ENCODE measurements around the gene ISG20L2. TPM values are rescaled to one million over a fixed set of nuclear protein-coding genes. Genes with fewer than 3 reads are reported as not detected.

Gene ISG20L2
- total RNA-seq, 2 experiments from 2014 or later, result 56.3 to 58.8 TPM

GRCh38 chr1:156721535-156721934 lies 7.0 kb downstream of the ISG20L2 start:
- peaks cover 23% of the 10 kb centered on the region for H3K4me1 Mint-ChIP-seq (ENCODE audit: low read depth)
- CTCF ChIA-PET, result interaction anchor here (0.9 to 12.9 kb wide), 8 partner anchors 14 to 336 kb away, joined by 3 to 543 read pairs (median 3); partner anchors contain the start of genes CRABP2, NES and NTRK1
- H3K27ac Mint-ChIP-seq, result no peak overlapping the region
- no peak for ATAC-seq
- H3K27me3 Mint-ChIP-seq (ENCODE audit: low read depth), result no peaks in the 10 kb centered on the region
- peaks cover 47% of the 10 kb centered on the region for H3K36me3 Mint-ChIP-seq (ENCODE audit: low read depth)
- H3K9me3 Mint-ChIP-seq (ENCODE audit: insufficient read depth), result no peaks in the 10 kb centered on the region
- no peak overlapping the region for H3K4me3 Mint-ChIP-seq
- DNase-seq, result no peak
- POLR2A ChIA-PET, result no interaction called here

DNA sequence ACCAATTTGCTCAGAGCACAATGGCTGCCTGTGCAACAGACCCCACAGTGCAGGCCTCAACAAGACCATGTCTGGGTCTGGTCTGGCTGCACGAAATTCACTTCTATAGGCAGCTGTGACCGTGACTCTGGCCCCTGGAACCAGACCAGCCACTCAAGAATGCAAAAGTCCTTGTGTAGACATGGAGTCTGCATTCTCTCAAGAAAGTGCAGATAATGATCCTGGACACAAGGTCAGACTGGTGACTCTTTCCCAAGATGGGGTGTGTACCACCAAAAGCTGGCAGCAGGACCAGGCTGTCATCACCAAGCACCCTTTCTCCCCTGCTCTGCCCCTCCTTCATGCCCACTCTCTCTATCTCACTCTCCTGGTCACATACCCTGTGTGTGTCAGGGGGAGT lies 7.4 kb downstream of the ISG20L2 start:
- Mint-ChIP-seq H3K4me1 (ENCODE audit: low read depth) (peaks cover 23% of the 10 kb centered on the region), H3K36me3 (ENCODE audit: low read depth) (peaks cover 48% of the 10 kb centered on the region), H3K27ac (no peak overlapping the region), H3K9me3 (ENCODE audit: insufficient read depth) (no peaks in the 10 kb centered on the region), H3K27me3 (ENCODE audit: low read depth) (no peaks in the 10 kb centered on the region), H3K4me3 (no peak overlapping the region)
- ATAC-seq (no peak), DNase-seq (no peak)
- ChIA-PET CTCF (interaction anchor here (0.9 to 12.9 kb wide), 9 partner anchors 14 to 335 kb away, joined by 3 to 543 read pairs (median 3); partner anchors contain the start of genes CRABP2 and NES), POLR2A (no interaction called here)

DNA sequence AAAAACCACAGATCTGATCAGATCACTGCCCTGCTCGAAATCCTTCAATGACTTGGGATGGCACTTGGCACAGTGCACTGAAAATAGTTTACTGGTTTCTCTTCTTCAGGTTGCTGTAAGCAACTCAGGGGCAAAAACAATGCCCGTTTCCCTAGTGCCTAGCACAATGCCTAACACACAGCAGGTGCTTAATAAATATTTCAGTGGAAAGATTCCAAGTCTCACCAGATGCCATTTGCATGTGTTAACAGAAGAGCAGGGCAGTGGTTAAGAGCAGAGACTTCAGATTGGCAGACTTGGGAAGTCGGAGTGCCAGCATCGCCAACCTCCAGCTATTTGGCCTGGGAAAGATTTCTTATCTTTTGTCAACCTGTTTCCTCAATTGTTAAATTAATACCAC lies 11.2 kb downstream of the ISG20L2 start:
- no peaks in the 10 kb centered on the region for H3K9me3 Mint-ChIP-seq (ENCODE audit: insufficient read depth)
- no peak overlapping the region for H3K27ac Mint-ChIP-seq
- POLR2A ChIA-PET, result no interaction called here
- DNase-seq (no peak), ATAC-seq (no peak)
- H3K27me3 Mint-ChIP-seq (ENCODE audit: low read depth), result no peaks in the 10 kb centered on the region
- no peak overlapping the region for H3K4me3 Mint-ChIP-seq
- CTCF ChIA-PET, result interaction anchor here (1.2 to 14.9 kb wide), 3 partner anchors 10 to 28 kb away, joined by 3 to 197 read pairs (median 22); partner anchors contain the start of genes CRABP2, ISG20L2 and METTL25B
- peaks cover 5% of the 10 kb centered on the region for H3K4me1 Mint-ChIP-seq (ENCODE audit: low read depth)
- H3K36me3 Mint-ChIP-seq (ENCODE audit: low read depth), result peaks cover 31% of the 10 kb centered on the region

DNA sequence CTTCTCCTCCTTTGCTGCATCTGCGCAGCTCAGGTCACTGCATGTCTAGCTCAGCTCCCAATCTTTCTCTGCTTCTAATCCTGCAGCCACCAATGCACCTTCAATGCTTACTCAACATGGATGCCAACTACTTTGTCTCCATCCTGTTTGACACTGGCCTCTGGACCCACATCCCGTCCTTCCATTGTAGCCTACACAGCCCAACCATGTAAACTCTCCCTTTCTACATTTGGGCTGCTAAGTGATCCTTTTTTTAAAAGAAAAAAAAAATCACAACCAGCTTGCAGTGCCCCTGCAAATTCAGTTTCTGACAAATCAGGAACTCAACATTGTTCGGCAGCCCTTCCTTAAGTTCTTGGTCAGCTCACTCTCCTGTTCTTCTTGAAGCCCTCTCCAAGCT lies 13.7 kb downstream of the ISG20L2 start:
- Mint-ChIP-seq H3K27me3 (ENCODE audit: low read depth) (no peaks in the 10 kb centered on the region), H3K9me3 (ENCODE audit: insufficient read depth) (no peaks in the 10 kb centered on the region), H3K4me1 (ENCODE audit: low read depth) (no peaks in the 10 kb centered on the region), H3K27ac (no peak overlapping the region), H3K4me3 (no peak overlapping the region), H3K36me3 (ENCODE audit: low read depth) (peaks cover 13% of the 10 kb centered on the region)
- ChIA-PET POLR2A (no interaction called here), CTCF (interaction anchor here (1.3 to 14.9 kb wide), 5 partner anchors 9 to 87 kb away, joined by 3 to 197 read pairs (median 10); partner anchors contain the start of genes CRABP2, ISG20L2 and METTL25B)
- DNase-seq, result no peak
- no peak for ATAC-seq

- no peaks in the 10 kb centered on the region for H3K4me1 Mint-ChIP-seq (ENCODE audit: low read depth)
- ChIA-PET CTCF (interaction anchor here (14.9 to 17.4 kb wide), 2 partner anchors 15 to 23 kb away, joined by 197 to 311 read pairs; partner anchors contain the start of genes ISG20L2 and METTL25B), POLR2A (interaction anchor here (1.7 kb wide), 1 partner anchor 15 kb away, joined by 4 read pairs; the partner anchor contains the start of genes ISG20L2 and METTL25B)
- peaks cover 11% of the 10 kb centered on the region for H3K36me3 Mint-ChIP-seq (ENCODE audit: low read depth)
- no peak for DNase-seq
- no peaks in the 10 kb centered on the region for H3K9me3 Mint-ChIP-seq (ENCODE audit: insufficient read depth)
- H3K4me3 Mint-ChIP-seq, result no peak overlapping the region
- H3K27me3 Mint-ChIP-seq (ENCODE audit: low read depth), result no peaks in the 10 kb centered on the region
- no peak for ATAC-seq
- no peak overlapping the region for H3K27ac Mint-ChIP-seq
Measured at GRCh38 chr1:156712626-156713025, 15.9 kb downstream of the ISG20L2 start.

GRCh38 chr1:156711011-156711817 lies 17.4 kb downstream of the ISG20L2 start:
- DNase-seq (no peak), ATAC-seq (no peak)
- Mint-ChIP-seq H3K4me1 (ENCODE audit: low read depth) (peaks cover 10% of the 10 kb centered on the region), H3K27ac (no peak overlapping the region), H3K27me3 (ENCODE audit: low read depth) (peaks cover 8% of the 10 kb centered on the region), H3K9me3 (ENCODE audit: insufficient read depth) (no peaks in the 10 kb centered on the region), H3K36me3 (ENCODE audit: low read depth) (peaks cover 4% of the 10 kb centered on the region), H3K4me3 (no peak overlapping the region)
- CTCF ChIA-PET, result interaction anchor here (0.8 to 17.4 kb wide), 5 partner anchors 14 to 87 kb away, joined by 3 to 311 read pairs (median 6); partner anchors contain the start of genes ISG20L2 and METTL25B
- POLR2A ChIA-PET, result interaction anchor here (1.7 kb wide), 1 partner anchor 17 kb away, joined by 4 read pairs; the partner anchor contains the start of genes ISG20L2 and METTL25B

DNA sequence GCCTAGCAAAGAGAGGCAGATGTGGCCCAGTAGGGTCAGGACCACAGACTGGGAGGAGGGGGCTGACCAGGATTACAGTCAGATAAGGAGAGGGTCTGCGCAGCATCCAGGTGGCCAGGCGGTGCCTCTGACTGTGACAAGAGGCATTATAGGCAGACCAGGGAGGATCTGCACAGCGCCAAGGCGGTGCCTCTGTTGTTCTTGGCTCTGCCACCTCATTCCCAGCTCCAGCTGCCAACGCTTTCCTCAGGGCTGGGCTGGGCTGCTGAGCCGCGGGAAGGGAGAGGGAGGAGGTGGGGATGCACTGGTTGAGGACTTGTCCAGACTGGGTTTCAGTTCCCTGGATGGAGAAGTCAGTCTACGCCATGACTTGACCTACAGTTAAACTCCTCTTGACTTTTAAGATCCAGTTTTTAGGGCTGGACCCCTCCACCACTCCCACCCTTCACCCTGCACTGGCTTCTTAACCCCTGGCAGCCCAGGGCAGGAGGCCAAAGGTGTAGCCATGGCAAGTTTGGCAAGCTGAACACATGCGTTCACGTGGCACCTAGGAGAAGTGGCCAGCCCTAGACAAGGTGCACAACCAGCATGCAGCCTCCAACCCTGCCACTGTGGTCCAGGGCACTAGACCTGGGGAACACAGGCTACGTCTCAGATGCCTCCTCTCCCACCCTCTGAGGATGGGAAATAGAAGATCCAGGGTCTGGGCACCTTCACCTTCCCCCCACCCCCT lies 18.6 kb downstream of the ISG20L2 start:
- POLR2A ChIA-PET, result no interaction called here
- DNase-seq, result no peak
- H3K27ac Mint-ChIP-seq, result no peak overlapping the region
- ATAC-seq, result no peak
- CTCF ChIA-PET, result interaction anchor here (14.9 to 17.4 kb wide), 2 partner anchors 18 to 20 kb away, joined by 197 to 311 read pairs; partner anchors contain the start of genes ISG20L2 and METTL25B
- no peaks in the 10 kb centered on the region for H3K9me3 Mint-ChIP-seq (ENCODE audit: insufficient read depth)
- no peak overlapping the region for H3K4me3 Mint-ChIP-seq
- peaks cover 17% of the 10 kb centered on the region for H3K27me3 Mint-ChIP-seq (ENCODE audit: low read depth)
- H3K36me3 Mint-ChIP-seq (ENCODE audit: low read depth), result no peaks in the 10 kb centered on the region
- peaks cover 21% of the 10 kb centered on the region for H3K4me1 Mint-ChIP-seq (ENCODE audit: low read depth)

DNA sequence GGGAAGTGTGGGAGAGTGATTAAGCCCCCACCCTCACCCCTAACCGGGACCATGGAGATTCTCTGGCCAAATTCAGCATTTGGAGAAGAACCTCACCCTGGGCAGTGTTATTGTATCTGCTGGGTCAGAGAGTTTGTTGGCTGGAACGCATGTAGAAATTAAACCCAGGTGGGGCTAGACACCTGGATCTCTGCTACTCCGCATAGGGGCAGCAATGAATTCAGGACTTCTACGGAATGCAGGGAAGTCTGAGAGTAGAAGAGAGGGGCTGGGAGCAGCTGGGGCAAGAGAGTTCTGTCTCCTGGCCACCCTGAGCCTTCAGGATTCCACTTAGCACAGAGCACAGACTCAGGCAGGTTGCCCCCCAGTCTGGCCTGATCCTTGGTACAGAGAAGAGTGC lies 19.5 kb downstream of the ISG20L2 start:
- POLR2A ChIA-PET, result no interaction called here
- H3K4me3 Mint-ChIP-seq, result no peak overlapping the region
- H3K27ac Mint-ChIP-seq, result no peak overlapping the region
- no peaks in the 10 kb centered on the region for H3K9me3 Mint-ChIP-seq (ENCODE audit: insufficient read depth)
- CTCF ChIA-PET, result interaction anchor here (5.1 to 17.4 kb wide), 3 partner anchors 18 to 49 kb away, joined by 53 to 311 read pairs (median 197); partner anchors contain the start of genes ISG20L2 and METTL25B
- H3K4me1 Mint-ChIP-seq (ENCODE audit: low read depth), result peaks cover 24% of the 10 kb centered on the region
- H3K36me3 Mint-ChIP-seq (ENCODE audit: low read depth), result no peaks in the 10 kb centered on the region
- ATAC-seq (no peak), DNase-seq (no peak)
- peaks cover 24% of the 10 kb centered on the region for H3K27me3 Mint-ChIP-seq (ENCODE audit: low read depth)

GRCh38 chr1:156708218-156708661 lies 20.3 kb downstream of the ISG20L2 start:
- DNase-seq (no peak), ATAC-seq (no peak)
- H3K4me3 Mint-ChIP-seq, result no peak overlapping the region
- peaks cover 24% of the 10 kb centered on the region for H3K4me1 Mint-ChIP-seq (ENCODE audit: low read depth)
- no peaks in the 10 kb centered on the region for H3K36me3 Mint-ChIP-seq (ENCODE audit: low read depth)
- POLR2A ChIA-PET, result interaction anchor here (2.4 kb wide), 1 partner anchor 18 kb away, joined by 9 read pairs; no protein-coding TSS in a partner anchor
- no peaks in the 10 kb centered on the region for H3K9me3 Mint-ChIP-seq (ENCODE audit: insufficient read depth)
- CTCF ChIA-PET, result interaction anchor here (1.1 to 17.4 kb wide), 5 partner anchors 11 to 126 kb away, joined by 3 to 311 read pairs (median 53); partner anchors contain the start of genes ISG20L2 and METTL25B
- no peak overlapping the region for H3K27ac Mint-ChIP-seq
- peaks cover 30% of the 10 kb centered on the region for H3K27me3 Mint-ChIP-seq (ENCODE audit: low read depth)

- DNase-seq (no peak), ATAC-seq (no peak)
- no peak overlapping the region for H3K4me3 Mint-ChIP-seq
- H3K4me1 Mint-ChIP-seq (ENCODE audit: low read depth), result peaks cover 24% of the 10 kb centered on the region
- CTCF ChIA-PET, result interaction anchor here (0.7 to 17.4 kb wide), 15 partner anchors 10 to 322 kb away, joined by 3 to 311 read pairs (median 15); partner anchors contain the start of genes HAPLN2, INSRR, ISG20L2 and METTL25B
- no peaks in the 10 kb centered on the region for H3K9me3 Mint-ChIP-seq (ENCODE audit: insufficient read depth)
- peaks cover 33% of the 10 kb centered on the region for H3K27me3 Mint-ChIP-seq (ENCODE audit: low read depth)
- no peak overlapping the region for H3K27ac Mint-ChIP-seq
- H3K36me3 Mint-ChIP-seq (ENCODE audit: low read depth), result no peaks in the 10 kb centered on the region
- POLR2A ChIA-PET, result interaction anchor here (1.1 to 2.4 kb wide), 3 partner anchors 18 to 31 kb away, joined by 3 to 9 read pairs (median 5); no protein-coding TSS in a partner anchor
Measured at GRCh38 chr1:156707417-156708217, 20.9 kb downstream of the ISG20L2 start.
